ENCODE measurements around the gene ZBTB22.

DNA sequence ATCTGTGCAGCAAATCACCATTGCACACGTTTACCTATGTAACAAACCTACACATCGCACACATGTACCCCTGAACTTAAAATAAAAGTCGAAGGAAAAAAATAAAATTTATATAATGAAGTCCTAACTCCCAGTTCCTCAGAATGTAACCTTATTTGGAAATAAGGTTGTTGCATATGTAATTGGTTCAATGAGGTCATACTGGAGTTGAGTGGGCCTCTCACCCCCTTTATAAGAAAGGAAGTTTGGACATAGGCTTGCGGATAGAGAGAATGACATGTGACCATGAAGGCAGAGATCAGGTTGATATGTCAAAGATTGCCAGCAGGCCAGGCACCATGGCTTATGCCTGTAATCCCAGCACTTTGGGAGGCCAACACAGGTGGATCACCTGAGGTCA, 16.1 kb upstream of the ZBTB22 start:
- TF ChIP-seq RAD21 (IDR thresholded peaks at IDR 0.05) (no peak), SP1 (IDR thresholded peaks at IDR 0.05) (no peak)
- TF ChIP-seq, protein P1, sequence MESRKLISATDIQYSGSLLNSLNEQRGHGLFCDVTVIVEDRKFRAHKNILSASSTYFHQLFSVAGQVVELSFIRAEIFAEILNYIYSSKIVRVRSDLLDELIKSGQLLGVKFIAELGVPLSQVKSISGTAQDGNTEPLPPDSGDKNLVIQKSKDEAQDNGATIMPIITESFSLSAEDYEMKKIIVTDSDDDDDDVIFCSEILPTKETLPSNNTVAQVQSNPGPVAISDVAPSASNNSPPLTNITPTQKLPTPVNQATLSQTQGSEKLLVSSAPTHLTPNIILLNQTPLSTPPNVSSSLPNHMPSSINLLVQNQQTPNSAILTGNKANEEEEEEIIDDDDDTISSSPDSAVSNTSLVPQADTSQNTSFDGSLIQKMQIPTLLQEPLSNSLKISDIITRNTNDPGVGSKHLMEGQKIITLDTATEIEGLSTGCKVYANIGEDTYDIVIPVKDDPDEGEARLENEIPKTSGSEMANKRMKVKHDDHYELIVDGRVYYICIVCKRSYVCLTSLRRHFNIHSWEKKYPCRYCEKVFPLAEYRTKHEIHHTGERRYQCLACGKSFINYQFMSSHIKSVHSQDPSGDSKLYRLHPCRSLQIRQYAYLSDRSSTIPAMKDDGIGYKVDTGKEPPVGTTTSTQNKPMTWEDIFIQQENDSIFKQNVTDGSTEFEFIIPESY (IDR thresholded peaks at IDR 0.05), result no peak
- TF ChIP-seq, protein P2, sequence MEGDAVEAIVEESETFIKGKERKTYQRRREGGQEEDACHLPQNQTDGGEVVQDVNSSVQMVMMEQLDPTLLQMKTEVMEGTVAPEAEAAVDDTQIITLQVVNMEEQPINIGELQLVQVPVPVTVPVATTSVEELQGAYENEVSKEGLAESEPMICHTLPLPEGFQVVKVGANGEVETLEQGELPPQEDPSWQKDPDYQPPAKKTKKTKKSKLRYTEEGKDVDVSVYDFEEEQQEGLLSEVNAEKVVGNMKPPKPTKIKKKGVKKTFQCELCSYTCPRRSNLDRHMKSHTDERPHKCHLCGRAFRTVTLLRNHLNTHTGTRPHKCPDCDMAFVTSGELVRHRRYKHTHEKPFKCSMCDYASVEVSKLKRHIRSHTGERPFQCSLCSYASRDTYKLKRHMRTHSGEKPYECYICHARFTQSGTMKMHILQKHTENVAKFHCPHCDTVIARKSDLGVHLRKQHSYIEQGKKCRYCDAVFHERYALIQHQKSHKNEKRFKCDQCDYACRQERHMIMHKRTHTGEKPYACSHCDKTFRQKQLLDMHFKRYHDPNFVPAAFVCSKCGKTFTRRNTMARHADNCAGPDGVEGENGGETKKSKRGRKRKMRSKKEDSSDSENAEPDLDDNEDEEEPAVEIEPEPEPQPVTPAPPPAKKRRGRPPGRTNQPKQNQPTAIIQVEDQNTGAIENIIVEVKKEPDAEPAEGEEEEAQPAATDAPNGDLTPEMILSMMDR (IDR thresholded peaks at IDR 0.05; ENCODE audit: low read depth, low read length, missing input control), result no peak
- TF ChIP-seq, protein P3, sequence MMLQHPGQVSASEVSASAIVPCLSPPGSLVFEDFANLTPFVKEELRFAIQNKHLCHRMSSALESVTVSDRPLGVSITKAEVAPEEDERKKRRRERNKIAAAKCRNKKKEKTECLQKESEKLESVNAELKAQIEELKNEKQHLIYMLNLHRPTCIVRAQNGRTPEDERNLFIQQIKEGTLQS (IDR thresholded peaks at IDR 0.05), result no peak

All from liver (tissue), 3 donors.